NB4 (cell line): ENCODE data around the gene SLC6A2.

Experiments used
- MYC ChIP-seq: IDR thresholded peaks from 2 replicates; pipeline ENCODE4 v1.6.1; 2011; ENCODE audit warnings: low read depth, low read length
- POLR2A ChIP-seq: IDR thresholded peaks from 2 replicates; pipeline ENCODE4 v1.6.1; 2011; ENCODE audit warnings: mild to moderate bottlenecking; ENCODE audit not compliant: insufficient read length; ENCODE audit errors: extremely low read depth
- TF ChIP-seq, protein P1 (sequence below): IDR thresholded peaks from one replicate; pipeline ENCODE4 v1.5.1; 2012; ENCODE audit warnings: low read depth, low read length
- TF ChIP-seq, protein P2 (sequence below): IDR thresholded peaks from 2 replicates; pipeline ENCODE4 v1.6.1; 2011; ENCODE audit warnings: low read depth, low read length

DNA sequence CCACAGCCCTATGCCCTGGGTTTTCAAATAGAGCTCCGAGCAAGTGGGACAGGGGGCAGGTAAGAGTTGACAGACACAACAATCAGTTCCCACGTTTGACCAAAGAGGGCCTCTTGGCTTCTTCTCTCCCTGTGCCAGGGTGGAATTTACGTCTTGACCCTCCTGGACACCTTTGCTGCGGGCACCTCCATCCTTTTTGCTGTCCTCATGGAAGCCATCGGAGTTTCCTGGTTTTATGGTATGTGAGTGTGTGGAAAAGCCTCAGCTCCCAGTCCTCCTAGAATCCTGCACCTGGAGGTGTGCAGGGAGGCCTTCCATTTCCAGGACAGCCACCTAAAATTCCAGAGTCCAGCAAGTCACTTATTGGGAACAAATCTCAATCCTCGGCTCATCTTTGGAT is 42.5 kb downstream of the SLC6A2 start:
- TF ChIP-seq, protein P1, sequence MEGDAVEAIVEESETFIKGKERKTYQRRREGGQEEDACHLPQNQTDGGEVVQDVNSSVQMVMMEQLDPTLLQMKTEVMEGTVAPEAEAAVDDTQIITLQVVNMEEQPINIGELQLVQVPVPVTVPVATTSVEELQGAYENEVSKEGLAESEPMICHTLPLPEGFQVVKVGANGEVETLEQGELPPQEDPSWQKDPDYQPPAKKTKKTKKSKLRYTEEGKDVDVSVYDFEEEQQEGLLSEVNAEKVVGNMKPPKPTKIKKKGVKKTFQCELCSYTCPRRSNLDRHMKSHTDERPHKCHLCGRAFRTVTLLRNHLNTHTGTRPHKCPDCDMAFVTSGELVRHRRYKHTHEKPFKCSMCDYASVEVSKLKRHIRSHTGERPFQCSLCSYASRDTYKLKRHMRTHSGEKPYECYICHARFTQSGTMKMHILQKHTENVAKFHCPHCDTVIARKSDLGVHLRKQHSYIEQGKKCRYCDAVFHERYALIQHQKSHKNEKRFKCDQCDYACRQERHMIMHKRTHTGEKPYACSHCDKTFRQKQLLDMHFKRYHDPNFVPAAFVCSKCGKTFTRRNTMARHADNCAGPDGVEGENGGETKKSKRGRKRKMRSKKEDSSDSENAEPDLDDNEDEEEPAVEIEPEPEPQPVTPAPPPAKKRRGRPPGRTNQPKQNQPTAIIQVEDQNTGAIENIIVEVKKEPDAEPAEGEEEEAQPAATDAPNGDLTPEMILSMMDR: no peak
- no peak for TF ChIP-seq POLR2A
- TF ChIP-seq, protein P2, sequence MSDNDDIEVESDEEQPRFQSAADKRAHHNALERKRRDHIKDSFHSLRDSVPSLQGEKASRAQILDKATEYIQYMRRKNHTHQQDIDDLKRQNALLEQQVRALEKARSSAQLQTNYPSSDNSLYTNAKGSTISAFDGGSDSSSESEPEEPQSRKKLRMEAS: no peak
- no peak for TF ChIP-seq MYC
